ENCODE measurements around the gene XXYLT1.

DNA sequence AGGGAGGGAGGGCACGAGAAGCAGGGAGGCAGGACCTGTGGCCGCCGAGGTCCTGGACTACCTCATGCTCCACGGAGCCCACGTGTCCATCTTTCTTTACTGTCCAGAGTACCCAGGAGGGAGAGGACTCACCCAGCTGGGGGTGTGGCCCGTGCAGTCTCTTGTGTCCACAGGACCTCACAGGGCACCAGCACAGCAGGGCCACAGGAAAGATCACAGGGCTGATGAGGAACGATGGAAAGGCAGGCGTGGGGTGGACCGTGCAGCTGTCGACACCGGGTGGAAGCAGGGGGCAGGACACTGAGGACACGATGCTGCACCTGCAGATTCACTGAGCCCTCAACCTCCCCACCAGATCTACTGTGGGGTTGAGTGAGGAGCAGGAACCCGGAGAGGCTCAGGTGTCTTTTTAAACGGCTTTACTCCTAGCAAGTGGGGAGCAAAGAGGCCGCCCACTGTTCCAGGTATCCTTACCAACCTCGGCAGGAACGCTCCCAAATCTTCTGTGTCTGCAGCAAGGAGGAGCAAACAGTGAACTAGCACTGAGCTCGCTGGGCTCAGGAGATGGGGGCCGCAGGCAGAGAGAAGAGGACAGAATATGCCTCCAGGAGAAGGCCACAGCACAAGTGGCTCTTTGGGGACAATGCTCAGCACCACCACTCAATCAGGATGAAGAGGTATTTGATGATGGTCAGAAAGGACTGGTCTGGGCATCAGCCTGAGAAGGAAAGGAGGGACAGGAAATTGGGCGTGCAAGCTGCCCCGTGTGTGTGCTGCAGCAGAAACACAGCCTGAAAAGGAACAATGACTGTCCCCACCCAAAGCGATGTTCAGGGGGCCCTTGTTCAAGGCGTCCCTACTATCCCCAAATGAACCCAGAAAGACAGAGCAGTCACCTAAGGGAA lies 198.8 kb downstream of the XXYLT1 start:
- TF ChIP-seq EZH2 (IDR thresholded peaks at IDR 0.05; ENCODE audit: low read depth, low read length, severe bottlenecking) (no peak), RFX5 (IDR thresholded peaks at IDR 0.05; ENCODE audit: borderline replicate concordance, low read depth, low read length) (no peak)
- TF ChIP-seq, protein P1, sequence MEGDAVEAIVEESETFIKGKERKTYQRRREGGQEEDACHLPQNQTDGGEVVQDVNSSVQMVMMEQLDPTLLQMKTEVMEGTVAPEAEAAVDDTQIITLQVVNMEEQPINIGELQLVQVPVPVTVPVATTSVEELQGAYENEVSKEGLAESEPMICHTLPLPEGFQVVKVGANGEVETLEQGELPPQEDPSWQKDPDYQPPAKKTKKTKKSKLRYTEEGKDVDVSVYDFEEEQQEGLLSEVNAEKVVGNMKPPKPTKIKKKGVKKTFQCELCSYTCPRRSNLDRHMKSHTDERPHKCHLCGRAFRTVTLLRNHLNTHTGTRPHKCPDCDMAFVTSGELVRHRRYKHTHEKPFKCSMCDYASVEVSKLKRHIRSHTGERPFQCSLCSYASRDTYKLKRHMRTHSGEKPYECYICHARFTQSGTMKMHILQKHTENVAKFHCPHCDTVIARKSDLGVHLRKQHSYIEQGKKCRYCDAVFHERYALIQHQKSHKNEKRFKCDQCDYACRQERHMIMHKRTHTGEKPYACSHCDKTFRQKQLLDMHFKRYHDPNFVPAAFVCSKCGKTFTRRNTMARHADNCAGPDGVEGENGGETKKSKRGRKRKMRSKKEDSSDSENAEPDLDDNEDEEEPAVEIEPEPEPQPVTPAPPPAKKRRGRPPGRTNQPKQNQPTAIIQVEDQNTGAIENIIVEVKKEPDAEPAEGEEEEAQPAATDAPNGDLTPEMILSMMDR (IDR thresholded peaks at IDR 0.05; ENCODE audit: control extremely low read depth in 1 of 3, insufficient read depth in 1 of 3, low read depth in 1 of 3, low read length in 3 of 3): no peak
